Caco-2 (cell line): ENCODE results near the gene EMC9. TPM values are rescaled to one million over a fixed set of nuclear protein-coding genes. Genes with fewer than 3 reads are reported as not detected.

Experiments
- BruUV-seq: library from RNA; stranded (reverse); fragments of 400-500 nt; replicated peaks from 2 replicates; lab custom pipeline; 2021; lab: Mats Ljungman, UMichigan
- CTCF ChIA-PET: fragments of 300-600 bp; sonication (Branson Sonifier 250); formaldehyde crosslinking; loops from one replicate; lab custom pipeline; 2022; ENCODE audit warnings: antibody characterized with exemption; lab: Charles Lee
- POLR2A ChIA-PET: fragments of 300-600 bp; sonication (Branson Sonifier 250); formaldehyde crosslinking; loops from one replicate; lab custom pipeline; 2022; ENCODE audit warnings: antibody characterized with exemption; lab: Charles Lee
- DNase-seq, 2 experiments: peaks; one replicate each; pipeline versions ENCODE4 v3.0.0 to v3.0.0-alpha.2; 2020 to 2022
- H3K27me3 ChIP-seq: replicated peaks from 2 replicates; pipeline ENCODE4 v1.6.0; 2011; ENCODE audit warnings: low read length; ENCODE audit not compliant: control insufficient read depth, insufficient read depth
- H3K36me3 ChIP-seq: 2 replicates; pipeline ENCODE4 v1.5.1; 2011; ENCODE audit warnings: low read length; ENCODE audit not compliant: control insufficient read depth, insufficient read depth
- H3K4me1 ChIP-seq: fragments of 250-450 bp; sonication (Bioruptor Pico); 2 replicates; pipeline ENCODE4 v1.5.1; 2020; ENCODE audit warnings: mild to moderate bottlenecking
- H3K4me3 ChIP-seq: 2 replicates; pipeline ENCODE4 v1.5.1; 2011; ENCODE audit warnings: low read depth, mild to moderate bottlenecking, control low read depth, low read length
- H3K9me3 ChIP-seq: fragments of 250-450 bp; sonication (Bioruptor Pico); 2 replicates; pipeline ENCODE4 v1.5.1; 2020; ENCODE audit warnings: mild to moderate bottlenecking, moderate library complexity
- H3K27ac Mint-ChIP-seq: one replicate; pipeline ENCODE4 v1.8.0; 2022; ENCODE audit warnings: mixed read lengths; ENCODE audit not compliant: unreplicated experiment
- H3K27me3 Mint-ChIP-seq: one replicate; pipeline ENCODE4 v1.8.0; 2022; ENCODE audit warnings: mixed read lengths; ENCODE audit not compliant: insufficient read depth, unreplicated experiment
- H3K36me3 Mint-ChIP-seq: one replicate; pipeline ENCODE4 v1.8.0; 2022; ENCODE audit warnings: mild to moderate bottlenecking, mixed read lengths; ENCODE audit not compliant: insufficient read depth, unreplicated experiment
- H3K4me1 Mint-ChIP-seq: one replicate; pipeline ENCODE4 v1.8.0; 2022; ENCODE audit warnings: low read depth, mixed read lengths; ENCODE audit not compliant: unreplicated experiment
- H3K4me3 Mint-ChIP-seq: one replicate; pipeline ENCODE4 v1.8.0; 2022; ENCODE audit warnings: mild to moderate bottlenecking, moderate library complexity, mixed read lengths; ENCODE audit not compliant: unreplicated experiment
- H3K9me3 Mint-ChIP-seq: one replicate; pipeline ENCODE4 v1.8.0; 2022; ENCODE audit warnings: mixed read lengths; ENCODE audit not compliant: unreplicated experiment
- CTCF ChIP-seq, 2 experiments: fragments of 200-600 bp in 1 of 2; IDR thresholded peaks; 1 replicate in 1 of 2; 2 replicates in 1 of 2; pipeline versions ENCODE4 v1.5.1 to v1.8.0; 2011 to 2022; ENCODE audit warnings: antibody characterized with exemption in 1 of 2, control low read depth in 1 of 2, inconsistent platforms in 1 of 2, low read depth in 1 of 2, low read length in 1 of 2, mild to moderate bottlenecking in 1 of 2, moderate library complexity in 1 of 2; ENCODE audit not compliant: insufficient read depth in 1 of 2, severe bottlenecking in 1 of 2, unreplicated experiment in 1 of 2
- intact Hi-C: fragments of 100-400 bp; cut with micrococcal nuclease; formaldehyde crosslinking; loops from one replicate; pipeline ENCODE4 v1.10.0; 2022; ENCODE audit not compliant: unreplicated experiment
- total RNA-seq: library from RNA; stranded (reverse); gene quantifications from 2 replicates; pipeline ENCODE4 v1.2.3, GENCODE V29; 2022

Gene EMC9
- total RNA-seq, 1 experiment from 2014 or later = 31.1 TPM

GRCh38 chr14:24177041-24177825 lies 35.8 kb upstream of the EMC9 start:
- H3K9me3 ChIP-seq = no peaks in the 10 kb centered on the region
- H3K4me3 ChIP-seq = no peak overlapping the region
- Mint-ChIP-seq H3K27me3 (no peaks in the 10 kb centered on the region), H3K4me1 (no peaks in the 10 kb centered on the region), H3K4me3 (no peak overlapping the region), H3K36me3 (peaks cover 34% of the 10 kb centered on the region), H3K9me3 (no peaks in the 10 kb centered on the region), H3K27ac (peak overlapping the region; percentile 6)
- ChIA-PET POLR2A (no interaction called here), CTCF (no interaction called here)
- H3K27me3 ChIP-seq = no peaks in the 10 kb centered on the region
- H3K4me1 ChIP-seq = no peaks in the 10 kb centered on the region
- DNase-seq = no peak
- no TSS peak for BruUV-seq
- intact Hi-C loops = no loop called here
- TF ChIP-seq CTCF (IDR thresholded peaks at IDR 0.05; ENCODE audit: insufficient read depth in 1 of 2, low read depth in 1 of 2, low read length in 1 of 2, severe bottlenecking in 1 of 2, unreplicated experiment in 1 of 2) = no peak
- H3K36me3 ChIP-seq = no peaks in the 10 kb centered on the region; the same call in 1 of the 2 replicates

- Mint-ChIP-seq H3K36me3 (peaks cover 34% of the 10 kb centered on the region), H3K27me3 (no peaks in the 10 kb centered on the region), H3K4me3 (no peak overlapping the region), H3K27ac (peak overlapping the region; percentile 6), H3K9me3 (no peaks in the 10 kb centered on the region), H3K4me1 (no peaks in the 10 kb centered on the region)
- POLR2A ChIA-PET = no interaction called here
- intact Hi-C loops = no loop called here
- CTCF ChIA-PET = no interaction called here
- BruUV-seq = no TSS peak
- Histone ChIP-seq H3K9me3 (no peaks in the 10 kb centered on the region), H3K36me3 (no peaks in the 10 kb centered on the region; the same call in 1 of the 2 replicates), H3K27me3 (no peaks in the 10 kb centered on the region), H3K4me3 (no peak overlapping the region), H3K4me1 (no peaks in the 10 kb centered on the region)
- no peak for TF ChIP-seq CTCF (IDR thresholded peaks at IDR 0.05; ENCODE audit: insufficient read depth in 1 of 2, low read depth in 1 of 2, low read length in 1 of 2, severe bottlenecking in 1 of 2, unreplicated experiment in 1 of 2)
- no peak for DNase-seq
Observed at GRCh38 chr14:24176599-24176998, 35.2 kb upstream of the EMC9 start.

GRCh38 chr14:24172871-24173281 lies 31.5 kb upstream of the EMC9 start:
- no peak for TF ChIP-seq CTCF (IDR thresholded peaks at IDR 0.05; ENCODE audit: insufficient read depth in 1 of 2, low read depth in 1 of 2, low read length in 1 of 2, severe bottlenecking in 1 of 2, unreplicated experiment in 1 of 2)
- H3K4me3 Mint-ChIP-seq = no peak overlapping the region
- BruUV-seq = no TSS peak
- no peaks in the 10 kb centered on the region for H3K27me3 ChIP-seq
- H3K4me3 ChIP-seq = no peak overlapping the region
- no peaks in the 10 kb centered on the region for H3K4me1 Mint-ChIP-seq
- CTCF ChIA-PET = no interaction called here
- intact Hi-C loops = no loop called here
- H3K36me3 Mint-ChIP-seq = peaks cover 15% of the 10 kb centered on the region
- no peaks in the 10 kb centered on the region for H3K27me3 Mint-ChIP-seq
- H3K9me3 ChIP-seq = no peaks in the 10 kb centered on the region
- H3K4me1 ChIP-seq = no peaks in the 10 kb centered on the region
- no peak overlapping the region for H3K27ac Mint-ChIP-seq
- H3K9me3 Mint-ChIP-seq = no peaks in the 10 kb centered on the region
- no peak for DNase-seq
- no peaks in the 10 kb centered on the region for H3K36me3 ChIP-seq
- POLR2A ChIA-PET = no interaction called here
